Liver (tissue), 9 donors: Measurements from ENCODE around the gene UBALD2. TPM values are rescaled to one million over a fixed set of nuclear protein-coding genes. Genes with fewer than 3 reads are reported as not detected.

Experiments
- DNase-seq: peaks from one replicate; pipeline ENCODE4 v3.0.0-alpha.2; 2017; ENCODE audit warnings: low spot score
- H3K27ac ChIP-seq, 2 donors: one replicate each; pipeline ENCODE4 v1.7.0; 2013; ENCODE audit warnings: inconsistent platforms in 2 of 2, low read length in 2 of 2, control low read depth in 1 of 2, low read depth in 1 of 2, mild to moderate bottlenecking in 1 of 2
- H3K27me3 ChIP-seq, 4 donors: one replicate each; pipeline versions ENCODE4 v1.6.1 to v1.7.0; 2013; ENCODE audit warnings: low read length in 3 of 4, inconsistent platforms in 1 of 4, mild to moderate bottlenecking in 1 of 4, moderate library complexity in 1 of 4; ENCODE audit not compliant: control insufficient read depth in 4 of 4, insufficient read depth in 4 of 4
- H3K36me3 ChIP-seq, 4 donors: one replicate each; pipeline versions ENCODE4 v1.6.1 to v1.7.0; 2013; ENCODE audit warnings: low read length in 3 of 4, mild to moderate bottlenecking in 3 of 4, low read depth in 1 of 4, moderate library complexity in 1 of 4; ENCODE audit not compliant: control insufficient read depth in 4 of 4, insufficient read depth in 3 of 4
- H3K4me1 ChIP-seq, 4 donors: one replicate each; pipeline versions ENCODE4 v1.6.1 to v1.7.0; 2013; ENCODE audit warnings: low read length in 3 of 4, mild to moderate bottlenecking in 3 of 4, moderate library complexity in 1 of 4; ENCODE audit not compliant: control insufficient read depth in 4 of 4, insufficient read depth in 4 of 4
- H3K4me3 ChIP-seq, 3 donors: one replicate each; pipeline versions ENCODE4 v1.6.1 to v1.7.0; 2013; ENCODE audit warnings: low read length in 3 of 3, control low read depth in 1 of 3, low read depth in 1 of 3, mild to moderate bottlenecking in 1 of 3
- H3K9ac ChIP-seq, 2 donors: one replicate each; pipeline ENCODE4 v1.7.0; 2013; ENCODE audit warnings: low read length in 2 of 2, mild to moderate bottlenecking in 2 of 2, moderate library complexity in 2 of 2, control low read depth in 1 of 2, low read depth in 1 of 2
- H3K9me3 ChIP-seq, 4 donors: one replicate each; pipeline versions ENCODE4 v1.6.1 to v1.7.0; 2013; ENCODE audit warnings: low read length in 3 of 4; ENCODE audit not compliant: control insufficient read depth in 4 of 4
- EGR1 ChIP-seq, 2 donors: IDR thresholded peaks; 2 replicates each; pipeline ENCODE4 v1.6.1; 2016 to 2018; ENCODE audit warnings: antibody characterized with exemption in 2 of 2, low read depth in 2 of 2
- FOXA1 ChIP-seq: IDR thresholded peaks from 2 replicates; pipeline ENCODE4 v1.6.1; 2016; ENCODE audit warnings: antibody characterized with exemption
- FOXA2 ChIP-seq: IDR thresholded peaks from 2 replicates; pipeline ENCODE4 v1.6.1; 2016; ENCODE audit warnings: antibody characterized with exemption
- GABPA ChIP-seq, 2 donors: IDR thresholded peaks in 1 of 2; conservative IDR thresholded peaks in 1 of 2; 2 replicates each; pipeline ENCODE4 v1.6.1; 2016; ENCODE audit warnings: antibody characterized with exemption in 2 of 2, mild to moderate bottlenecking in 1 of 2, moderate library complexity in 1 of 2
- HNF4A ChIP-seq, 2 donors: conservative IDR thresholded peaks; 2 replicates each; pipeline ENCODE4 v1.6.1; 2016; ENCODE audit warnings: antibody characterized with exemption in 2 of 2, mild to moderate bottlenecking in 2 of 2
- HNF4G ChIP-seq: IDR thresholded peaks from 2 replicates; pipeline ENCODE4 v1.6.1; 2016; ENCODE audit warnings: antibody characterized with exemption
- JUND ChIP-seq, 2 donors: IDR thresholded peaks; 2 replicates each; pipeline ENCODE4 v1.6.1; 2016; ENCODE audit warnings: antibody characterized with exemption in 2 of 2
- NR2F2 ChIP-seq: IDR thresholded peaks from 2 replicates; pipeline ENCODE4 v1.6.1; 2016; ENCODE audit warnings: antibody characterized with exemption
- RAD21 ChIP-seq, 2 donors: IDR thresholded peaks; 2 replicates each; pipeline ENCODE4 v1.6.1; 2016; ENCODE audit warnings: antibody characterized with exemption in 2 of 2, mild to moderate bottlenecking in 2 of 2
- RXRA ChIP-seq, 2 donors: IDR thresholded peaks; 2 replicates each; pipeline ENCODE4 v1.6.1; 2017 to 2018; ENCODE audit warnings: antibody characterized with exemption in 2 of 2, mild to moderate bottlenecking in 1 of 2
- SP1 ChIP-seq: IDR thresholded peaks from 2 replicates; pipeline ENCODE4 v1.6.1; 2018; ENCODE audit warnings: antibody characterized with exemption, mild to moderate bottlenecking
- TAF1 ChIP-seq: conservative IDR thresholded peaks from 2 replicates; pipeline ENCODE4 v1.6.1; 2016; ENCODE audit warnings: antibody characterized with exemption, mild to moderate bottlenecking
- YY1 ChIP-seq: IDR thresholded peaks from 2 replicates; pipeline ENCODE4 v1.6.1; 2016; ENCODE audit warnings: antibody characterized with exemption, mild to moderate bottlenecking
- WGBS: extraction: QIAGEN DNeasy Blood & Tissue Kit; methylation state at CpG from one replicate; pipeline ENCODE4 v1.1.7; 2013; 5-methylcytosine and 5-hydroxymethylcytosine counted together
- polyA plus RNA-seq, 2 donors: library from polyadenylated mRNA; stranded (reverse) in 1 of 2; unstranded in 1 of 2; fragments of 200-250 nt in 1 of 2; fragments of >200 nt in 1 of 2; fragmentation: Nextera tagmentation in 1 of 2; extraction: Ambion mirVana in 1 of 2; gene quantifications; one replicate each; pipeline versions ENCODE4 v1.2.1 to v1.2.3, GENCODE V29; 2013 to 2015
- total RNA-seq, 2 donors: library from RNA; depleted of rRNA; stranded (reverse); fragments of >200 nt; gene quantifications; one replicate each; pipeline ENCODE4 v1.2.3, GENCODE V29; 2014
- TF ChIP-seq, protein P1 (sequence below): IDR thresholded peaks from 2 replicates; pipeline ENCODE4 v1.6.1; 2016; ENCODE audit warnings: antibody characterized with exemption
- TF ChIP-seq, protein P2 (sequence below): fragments of 150-350 bp; IDR thresholded peaks from 2 replicates; pipeline ENCODE4 v1.5.1; 2017; ENCODE audit warnings: improper control_type of control experiment, low read depth, low read length; ENCODE audit not compliant: missing input control
- TF ChIP-seq, protein P3 (sequence below): IDR thresholded peaks from 2 replicates; pipeline ENCODE4 v1.6.1; 2016; ENCODE audit warnings: antibody characterized with exemption
- TF ChIP-seq, protein P4 (sequence below): IDR thresholded peaks from 2 replicates; pipeline ENCODE4 v1.6.1; 2016; ENCODE audit warnings: antibody characterized with exemption, mild to moderate bottlenecking
- TF ChIP-seq, protein P5 (sequence below): IDR thresholded peaks from 2 replicates; pipeline ENCODE4 v1.6.1; 2016; ENCODE audit warnings: antibody characterized with exemption
- donor health status: healthy.
- donor health status: healthy.
- donor health status: healthy.
- donor health status: healthy.
- donor health status: healthy.

The UBALD2 gene
- total and polyA plus RNA-seq, 4 donors: 1.4 to 6.5 (median 3.6) TPM

DNA sequence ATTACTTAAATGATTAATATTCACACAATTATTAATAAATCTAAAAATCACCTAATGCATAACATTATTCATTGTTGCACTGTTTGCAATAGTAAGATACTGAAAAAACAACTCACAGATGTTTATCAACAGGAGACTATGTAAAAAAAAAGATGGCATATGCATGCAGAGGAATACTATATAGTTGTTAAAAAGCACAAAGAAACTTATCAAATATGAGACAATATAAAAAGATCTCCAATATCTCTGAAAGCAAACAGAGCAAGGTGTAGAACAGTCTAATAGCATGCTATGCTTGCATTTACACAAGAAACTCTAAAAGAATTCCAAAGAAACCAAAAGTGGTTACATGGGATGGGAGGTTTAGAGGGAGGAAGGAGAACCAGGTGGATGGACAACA, 28.5 kb upstream of the UBALD2 start:
- Histone ChIP-seq H3K4me1 (peaks cover 6 to 12% (median 7%) of the 10 kb centered on the region in 4 donors), H3K27me3 (no peaks in the 10 kb centered on the region), H3K36me3 (no peaks in the 10 kb centered on the region), H3K4me3 (no peak overlapping the region), H3K9me3 (no peaks in the 10 kb centered on the region), H3K9ac (no peak overlapping the region), H3K27ac (no peak overlapping the region)
- DNase-seq: no peak
- TF ChIP-seq, protein P1, sequence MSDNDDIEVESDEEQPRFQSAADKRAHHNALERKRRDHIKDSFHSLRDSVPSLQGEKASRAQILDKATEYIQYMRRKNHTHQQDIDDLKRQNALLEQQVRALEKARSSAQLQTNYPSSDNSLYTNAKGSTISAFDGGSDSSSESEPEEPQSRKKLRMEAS: no peak
- TF ChIP-seq FOXA2 (no peak), SP1 (no peak)
- TF ChIP-seq, protein P2, sequence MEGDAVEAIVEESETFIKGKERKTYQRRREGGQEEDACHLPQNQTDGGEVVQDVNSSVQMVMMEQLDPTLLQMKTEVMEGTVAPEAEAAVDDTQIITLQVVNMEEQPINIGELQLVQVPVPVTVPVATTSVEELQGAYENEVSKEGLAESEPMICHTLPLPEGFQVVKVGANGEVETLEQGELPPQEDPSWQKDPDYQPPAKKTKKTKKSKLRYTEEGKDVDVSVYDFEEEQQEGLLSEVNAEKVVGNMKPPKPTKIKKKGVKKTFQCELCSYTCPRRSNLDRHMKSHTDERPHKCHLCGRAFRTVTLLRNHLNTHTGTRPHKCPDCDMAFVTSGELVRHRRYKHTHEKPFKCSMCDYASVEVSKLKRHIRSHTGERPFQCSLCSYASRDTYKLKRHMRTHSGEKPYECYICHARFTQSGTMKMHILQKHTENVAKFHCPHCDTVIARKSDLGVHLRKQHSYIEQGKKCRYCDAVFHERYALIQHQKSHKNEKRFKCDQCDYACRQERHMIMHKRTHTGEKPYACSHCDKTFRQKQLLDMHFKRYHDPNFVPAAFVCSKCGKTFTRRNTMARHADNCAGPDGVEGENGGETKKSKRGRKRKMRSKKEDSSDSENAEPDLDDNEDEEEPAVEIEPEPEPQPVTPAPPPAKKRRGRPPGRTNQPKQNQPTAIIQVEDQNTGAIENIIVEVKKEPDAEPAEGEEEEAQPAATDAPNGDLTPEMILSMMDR: no peak

DNA sequence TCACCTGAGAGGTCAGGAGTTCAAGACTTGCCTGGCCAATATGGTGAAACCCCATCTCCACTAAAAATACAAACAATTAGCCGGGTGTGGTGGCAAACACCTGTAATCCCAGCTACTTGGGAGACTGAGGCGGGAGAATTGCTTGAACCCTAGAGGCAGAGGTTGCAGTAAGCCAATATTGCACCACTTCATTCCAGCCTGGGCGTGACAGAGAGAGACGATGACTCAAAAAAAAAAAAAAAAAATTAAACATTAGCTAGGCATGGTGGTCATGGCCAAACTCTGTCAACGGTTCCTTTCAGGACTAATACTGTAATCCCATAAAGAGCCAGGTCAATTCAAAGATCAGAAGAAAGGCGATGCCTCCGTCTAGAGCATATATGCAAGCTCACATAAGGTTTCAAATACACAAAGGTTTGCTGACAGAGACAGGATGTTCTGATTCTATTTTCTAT, 27.3 kb upstream of the UBALD2 start:
- no peak overlapping the region for H3K4me3 ChIP-seq
- no peak for DNase-seq
- no peak overlapping the region for H3K9ac ChIP-seq
- 40% methylated on average over 7 of the region's 7 CpGs for WGBS
- no peaks in the 10 kb centered on the region for H3K36me3 ChIP-seq
- no peaks in the 10 kb centered on the region for H3K27me3 ChIP-seq
- no peaks in the 10 kb centered on the region for H3K9me3 ChIP-seq
- H3K4me1 ChIP-seq: peaks cover 6 to 12% (median 7%) of the 10 kb centered on the region in 4 donors
- TF ChIP-seq, protein P2: no peak
- TF ChIP-seq FOXA2 (no peak), HNF4G (no peak), YY1 (peak; percentile 42), RXRA (IDR thresholded peaks at IDR 0.05) (peak; percentile 11 to 55), EGR1 (IDR thresholded peaks at IDR 0.05; ENCODE audit: low read depth in 2 of 2) (no peak), NR2F2 (no peak), FOXA1 (no peak), TAF1 (no peak), GABPA (IDR thresholded peaks at IDR 0.05 in 1 of 2, conservative IDR thresholded peaks at IDR 0.05 in 1 of 2) (no peak), RAD21 (IDR thresholded peaks at IDR 0.05) (no peak), HNF4A (conservative IDR thresholded peaks at IDR 0.05) (peak in 1 of 2 donors; percentile 38), SP1 (peak; percentile 15), JUND (IDR thresholded peaks at IDR 0.05) (peak in 1 of 2 donors; percentile 36)
- TF ChIP-seq, protein P1: no peak
- TF ChIP-seq, protein P3, sequence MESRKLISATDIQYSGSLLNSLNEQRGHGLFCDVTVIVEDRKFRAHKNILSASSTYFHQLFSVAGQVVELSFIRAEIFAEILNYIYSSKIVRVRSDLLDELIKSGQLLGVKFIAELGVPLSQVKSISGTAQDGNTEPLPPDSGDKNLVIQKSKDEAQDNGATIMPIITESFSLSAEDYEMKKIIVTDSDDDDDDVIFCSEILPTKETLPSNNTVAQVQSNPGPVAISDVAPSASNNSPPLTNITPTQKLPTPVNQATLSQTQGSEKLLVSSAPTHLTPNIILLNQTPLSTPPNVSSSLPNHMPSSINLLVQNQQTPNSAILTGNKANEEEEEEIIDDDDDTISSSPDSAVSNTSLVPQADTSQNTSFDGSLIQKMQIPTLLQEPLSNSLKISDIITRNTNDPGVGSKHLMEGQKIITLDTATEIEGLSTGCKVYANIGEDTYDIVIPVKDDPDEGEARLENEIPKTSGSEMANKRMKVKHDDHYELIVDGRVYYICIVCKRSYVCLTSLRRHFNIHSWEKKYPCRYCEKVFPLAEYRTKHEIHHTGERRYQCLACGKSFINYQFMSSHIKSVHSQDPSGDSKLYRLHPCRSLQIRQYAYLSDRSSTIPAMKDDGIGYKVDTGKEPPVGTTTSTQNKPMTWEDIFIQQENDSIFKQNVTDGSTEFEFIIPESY: no peak
- TF ChIP-seq, protein P4, sequence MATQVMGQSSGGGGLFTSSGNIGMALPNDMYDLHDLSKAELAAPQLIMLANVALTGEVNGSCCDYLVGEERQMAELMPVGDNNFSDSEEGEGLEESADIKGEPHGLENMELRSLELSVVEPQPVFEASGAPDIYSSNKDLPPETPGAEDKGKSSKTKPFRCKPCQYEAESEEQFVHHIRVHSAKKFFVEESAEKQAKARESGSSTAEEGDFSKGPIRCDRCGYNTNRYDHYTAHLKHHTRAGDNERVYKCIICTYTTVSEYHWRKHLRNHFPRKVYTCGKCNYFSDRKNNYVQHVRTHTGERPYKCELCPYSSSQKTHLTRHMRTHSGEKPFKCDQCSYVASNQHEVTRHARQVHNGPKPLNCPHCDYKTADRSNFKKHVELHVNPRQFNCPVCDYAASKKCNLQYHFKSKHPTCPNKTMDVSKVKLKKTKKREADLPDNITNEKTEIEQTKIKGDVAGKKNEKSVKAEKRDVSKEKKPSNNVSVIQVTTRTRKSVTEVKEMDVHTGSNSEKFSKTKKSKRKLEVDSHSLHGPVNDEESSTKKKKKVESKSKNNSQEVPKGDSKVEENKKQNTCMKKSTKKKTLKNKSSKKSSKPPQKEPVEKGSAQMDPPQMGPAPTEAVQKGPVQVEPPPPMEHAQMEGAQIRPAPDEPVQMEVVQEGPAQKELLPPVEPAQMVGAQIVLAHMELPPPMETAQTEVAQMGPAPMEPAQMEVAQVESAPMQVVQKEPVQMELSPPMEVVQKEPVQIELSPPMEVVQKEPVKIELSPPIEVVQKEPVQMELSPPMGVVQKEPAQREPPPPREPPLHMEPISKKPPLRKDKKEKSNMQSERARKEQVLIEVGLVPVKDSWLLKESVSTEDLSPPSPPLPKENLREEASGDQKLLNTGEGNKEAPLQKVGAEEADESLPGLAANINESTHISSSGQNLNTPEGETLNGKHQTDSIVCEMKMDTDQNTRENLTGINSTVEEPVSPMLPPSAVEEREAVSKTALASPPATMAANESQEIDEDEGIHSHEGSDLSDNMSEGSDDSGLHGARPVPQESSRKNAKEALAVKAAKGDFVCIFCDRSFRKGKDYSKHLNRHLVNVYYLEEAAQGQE: no peak
- TF ChIP-seq, protein P5, sequence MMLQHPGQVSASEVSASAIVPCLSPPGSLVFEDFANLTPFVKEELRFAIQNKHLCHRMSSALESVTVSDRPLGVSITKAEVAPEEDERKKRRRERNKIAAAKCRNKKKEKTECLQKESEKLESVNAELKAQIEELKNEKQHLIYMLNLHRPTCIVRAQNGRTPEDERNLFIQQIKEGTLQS: no peak
- no peak overlapping the region for H3K27ac ChIP-seq
